T-cell (primary cell): ENCODE measurements around the gene TRPM3. TPM values are rescaled to one million over a fixed set of nuclear protein-coding genes. Genes with fewer than 3 reads are reported as not detected.
"Not testable (repeated sequence)": the region's sequence is repeated elsewhere in the genome, so short reads cannot be mapped to it uniquely, and the experiment has no call there.

Experiments
- ATAC-seq, 4 experiments: fragments of 200-7000 bp in 3 of 4; fragments of 150-1000 bp in 1 of 4; cut with Tn5 transposase; replicated peaks in 1 of 4; 1 replicate in 3 of 4; 2 replicates in 1 of 4; pipeline ENCODE4 v1.10.0; 2021; ENCODE audit warnings: moderate library complexity in 3 of 4, mild to moderate bottlenecking in 2 of 4, moderate number of reproducible peaks in 1 of 4
- CTCF ChIA-PET, 2 donors: fragments of 300-600 bp; sonication (Branson Sonifier 250); formaldehyde crosslinking; loops; one replicate each; lab custom pipeline; 2022; ENCODE audit warnings: antibody characterized with exemption in 2 of 2; lab: Charles Lee
- POLR2A ChIA-PET, 2 donors: fragments of 300-600 bp; sonication (Branson Sonifier 250); formaldehyde crosslinking; loops; one replicate each; lab custom pipeline; 2022; ENCODE audit warnings: antibody characterized with exemption in 2 of 2; lab: Charles Lee
- DNase-seq, 35 experiments: peaks; one replicate each; pipeline versions ENCODE4 v3.0.0 to v3.0.0-alpha.2; 2013 to 2023
- H3K27ac ChIP-seq: one replicate; pipeline ENCODE4 v1.5.1; 2013; ENCODE audit warnings: low read length
- H3K27me3 ChIP-seq, 2 experiments: replicated peaks in 1 of 2; 1 replicate in 1 of 2; 2 replicates in 1 of 2; pipeline versions ENCODE4 v1.6.1 to v1.7.0; 2013; ENCODE audit warnings: low read length in 1 of 2, mixed read lengths in 1 of 2; ENCODE audit not compliant: control insufficient read depth in 2 of 2, insufficient read depth in 2 of 2; ENCODE audit errors: extremely low read depth in 1 of 2
- H3K36me3 ChIP-seq, 2 donors: 1 replicate in 1 of 2; 2 replicates in 1 of 2; pipeline versions ENCODE4 v1.6.1 to v1.7.0; 2013; ENCODE audit warnings: low read length in 1 of 2; ENCODE audit not compliant: control insufficient read depth in 2 of 2, insufficient read depth in 1 of 2; ENCODE audit errors: extremely low read depth in 1 of 2
- H3K4me1 ChIP-seq, 2 experiments: 1 replicate in 1 of 2; 2 replicates in 1 of 2; pipeline versions ENCODE4 v1.6.1 to v1.7.0; 2013; ENCODE audit warnings: low read length in 2 of 2, mixed read lengths in 1 of 2; ENCODE audit not compliant: insufficient read depth in 2 of 2, control insufficient read depth in 1 of 2; ENCODE audit errors: extremely low read depth in 1 of 2
- H3K4me3 ChIP-seq, 2 donors: 1 replicate in 1 of 2; 2 replicates in 1 of 2; pipeline versions ENCODE4 v1.5.1 to v1.7.0; 2013; ENCODE audit warnings: mild to moderate bottlenecking in 2 of 2, low read length in 1 of 2, moderate library complexity in 1 of 2; ENCODE audit not compliant: control insufficient read depth in 1 of 2; ENCODE audit errors: extremely low read depth in 1 of 2
- H3K9me3 ChIP-seq: 2 replicates; pipeline ENCODE4 v1.7.0; 2013
- H3K27ac Mint-ChIP-seq, 2 donors: one replicate each; pipeline ENCODE4 v1.8.0; 2020 to 2021; ENCODE audit warnings: mild to moderate bottlenecking in 2 of 2, mixed read lengths in 2 of 2
- H3K27me3 Mint-ChIP-seq, 2 donors: one replicate each; pipeline ENCODE4 v1.8.0; 2021 to 2022; ENCODE audit warnings: mixed read lengths in 2 of 2
- H3K36me3 Mint-ChIP-seq: one replicate; pipeline ENCODE4 v1.8.0; 2021; ENCODE audit warnings: mixed read lengths
- H3K4me1 Mint-ChIP-seq, 3 donors: one replicate each; pipeline ENCODE4 v1.8.0; 2020 to 2022; ENCODE audit warnings: mixed read lengths in 3 of 3, mild to moderate bottlenecking in 1 of 3
- H3K4me3 Mint-ChIP-seq, 3 donors: one replicate each; pipeline ENCODE4 v1.8.0; 2020 to 2022; ENCODE audit warnings: mild to moderate bottlenecking in 3 of 3, mixed read lengths in 3 of 3, moderate library complexity in 3 of 3
- H3K9me3 Mint-ChIP-seq, 3 donors: one replicate each; pipeline ENCODE4 v1.8.0; 2020 to 2022; ENCODE audit warnings: mixed read lengths in 3 of 3
- WGBS: methylation state at CpG from one replicate; pipeline ENCODE4 v1.1.5; 2013; ENCODE audit warnings: missing lambda C conversion rate; ENCODE audit not compliant: insufficient coverage; 5-methylcytosine and 5-hydroxymethylcytosine counted together
- total RNA-seq, 35 experiments: library from RNA in 6 of 35; stranded (reverse) in 6 of 35; fragments of 120-200 nt in 1 of 35; gene quantifications; one replicate each; pipeline versions ENCODE4 v1.2.1 to v1.2.4 and lab custom pipeline; 2013 to 2026

The TRPM3 gene
- total RNA-seq, 5 donors from 2014 or later (not counting 1 experiment from before 2014, with no cell fraction given), result not detected

DNA sequence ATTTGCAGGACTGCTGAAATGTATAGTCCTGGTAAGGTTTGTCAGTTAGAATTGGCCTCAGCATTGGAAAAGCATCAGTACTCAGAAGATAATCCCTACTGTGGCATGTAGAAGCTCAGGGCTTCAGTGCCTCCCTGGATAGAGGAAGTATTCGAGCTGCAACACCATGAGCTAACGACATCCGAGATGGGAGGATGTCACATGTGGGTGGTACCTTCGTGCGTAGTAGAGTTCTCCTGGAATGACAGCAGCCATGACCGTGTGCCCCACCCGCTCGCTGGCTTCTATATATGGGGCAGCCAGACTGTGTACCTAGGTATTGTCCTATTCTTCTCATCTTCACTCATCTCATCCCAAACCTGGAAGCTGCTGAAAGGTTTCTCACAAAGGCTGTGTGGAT is 361.2 kb downstream of the TRPM3 start:
- POLR2A ChIA-PET, result no interaction called here
- Mint-ChIP-seq H3K27ac (no peak overlapping the region), H3K9me3 (peaks cover 3 to 5% (median 4%) of the 10 kb centered on the region in 3 donors), H3K36me3 (no peaks in the 10 kb centered on the region), H3K4me1 (no peaks in the 10 kb centered on the region), H3K27me3 (peaks cover 0 to 5% of the 10 kb centered on the region in 2 donors), H3K4me3 (no peak overlapping the region)
- Histone ChIP-seq H3K4me1 (no peaks in the 10 kb centered on the region), H3K4me3 (no peak overlapping the region), H3K9me3 (no peaks in the 10 kb centered on the region), H3K27me3 (no peaks in the 10 kb centered on the region), H3K27ac (no peak overlapping the region), H3K36me3 (no peaks in the 10 kb centered on the region)
- CTCF ChIA-PET, result no interaction called here
- ATAC-seq (no peak), DNase-seq (no peak)
- 92% methylated on average over 3 of the region's 8 CpGs for WGBS

DNA sequence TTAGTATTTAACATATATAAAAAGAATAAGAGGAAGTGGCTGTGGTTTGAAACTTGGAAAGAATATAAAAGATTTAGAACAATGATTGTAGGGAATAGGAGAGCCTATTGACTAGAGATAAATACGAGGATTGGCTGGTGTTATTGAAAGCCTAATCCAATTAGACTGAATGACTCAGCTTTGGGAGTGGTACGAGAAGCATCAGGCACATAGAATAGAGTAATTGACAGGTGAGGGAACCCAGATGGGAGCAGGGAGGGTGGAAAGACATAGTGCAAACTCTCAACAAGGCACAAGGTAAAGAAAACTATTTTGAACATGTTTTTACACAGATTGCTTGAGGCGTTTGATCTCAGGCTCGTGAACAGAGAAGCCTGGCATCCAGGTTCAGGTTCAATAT is 368.1 kb downstream of the TRPM3 start:
- ChIA-PET CTCF (no interaction called here), POLR2A (no interaction called here)
- Histone ChIP-seq H3K4me3 (no peak overlapping the region), H3K27me3 (no peaks in the 10 kb centered on the region), H3K36me3 (no peaks in the 10 kb centered on the region), H3K9me3 (no peaks in the 10 kb centered on the region), H3K4me1 (no peaks in the 10 kb centered on the region), H3K27ac (no peak overlapping the region)
- H3K4me1 Mint-ChIP-seq, result no peaks in the 10 kb centered on the region
- no peak for ATAC-seq
- WGBS, result 52% methylated on average over 4 of the region's 4 CpGs
- H3K27me3 Mint-ChIP-seq, result peaks cover 6 to 11% of the 10 kb centered on the region in 2 donors
- H3K27ac Mint-ChIP-seq, result no peak overlapping the region
- peaks cover 4 to 11% (median 5%) of the 10 kb centered on the region in 3 donors for H3K9me3 Mint-ChIP-seq
- no peak for DNase-seq
- no peak overlapping the region for H3K4me3 Mint-ChIP-seq
- no peaks in the 10 kb centered on the region for H3K36me3 Mint-ChIP-seq

DNA sequence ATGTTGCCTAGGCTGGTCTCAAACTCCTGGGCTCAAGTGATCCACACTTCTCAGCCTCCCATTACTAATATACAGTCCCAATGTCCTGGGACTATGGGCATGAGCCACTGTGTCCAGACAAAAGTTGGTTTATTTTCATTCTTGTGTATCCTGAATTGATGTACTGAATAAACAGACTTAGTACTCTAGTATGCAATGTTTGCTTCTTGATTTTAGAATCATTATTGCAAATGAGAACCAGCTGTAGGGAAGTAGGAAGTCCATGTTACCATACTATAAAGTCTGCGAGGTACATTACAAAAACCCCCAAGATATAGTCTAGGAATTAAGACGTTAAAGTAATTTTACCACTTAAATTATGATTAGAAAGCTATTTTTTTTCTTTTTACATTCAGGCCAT is 372.4 kb downstream of the TRPM3 start:
- H3K36me3 ChIP-seq, result no peaks in the 10 kb centered on the region
- WGBS, result no CpG with 5 or more reads among the region's 2 CpGs

DNA sequence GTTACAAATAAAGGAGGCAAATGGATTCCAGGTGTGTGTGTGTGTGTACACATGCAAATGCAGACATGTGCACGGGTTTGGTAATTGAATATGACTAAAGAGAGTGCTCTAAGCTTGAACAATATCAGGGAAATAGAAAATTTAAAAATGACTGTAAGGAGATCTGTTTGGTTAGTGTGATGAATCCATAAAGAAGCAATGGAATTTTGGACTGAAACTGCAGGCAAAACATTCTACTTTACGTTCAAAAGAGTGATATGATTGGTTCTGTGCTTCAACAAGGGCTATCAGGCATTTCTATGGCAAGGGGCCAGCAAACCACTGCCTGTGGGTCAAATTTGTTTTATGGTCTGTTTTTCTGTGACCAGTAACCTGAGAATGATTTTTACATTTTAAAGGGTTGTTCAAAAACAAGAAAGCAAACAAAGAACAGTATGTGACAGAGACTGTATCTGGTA is 374.1 kb downstream of the TRPM3 start:
- Mint-ChIP-seq H3K4me1 (no peaks in the 10 kb centered on the region), H3K27ac (no peak overlapping the region), H3K36me3 (no peaks in the 10 kb centered on the region), H3K4me3 (no peak overlapping the region), H3K9me3 (peaks cover 0 to 8% (median 0%) of the 10 kb centered on the region in 3 donors), H3K27me3 (peaks cover 12% of the 10 kb centered on the region in 2 donors)
- WGBS, result 67% methylated on average over 1 of the region's 2 CpGs
- POLR2A ChIA-PET, result no interaction called here
- ATAC-seq (no peak), DNase-seq (no peak)
- H3K9me3 ChIP-seq, result no peaks in the 10 kb centered on the region
- CTCF ChIA-PET, result no interaction called here
- no peak overlapping the region for H3K4me3 ChIP-seq
- no peaks in the 10 kb centered on the region for H3K36me3 ChIP-seq
- H3K27me3 ChIP-seq, result no peaks in the 10 kb centered on the region
- no peak overlapping the region for H3K27ac ChIP-seq
- H3K4me1 ChIP-seq, result no peaks in the 10 kb centered on the region

More for the DNA sequence above, 372.4 kb downstream of the TRPM3 start:
- no peak for ATAC-seq
- no peaks in the 10 kb centered on the region for H3K4me1 Mint-ChIP-seq
- Histone ChIP-seq H3K27me3 (no peaks in the 10 kb centered on the region), H3K9me3 (no peaks in the 10 kb centered on the region), H3K27ac (no peak overlapping the region), H3K4me3 (no peak overlapping the region), H3K4me1 (no peaks in the 10 kb centered on the region)
- peaks cover 0 to 8% (median 0%) of the 10 kb centered on the region in 3 donors for H3K9me3 Mint-ChIP-seq
- no peaks in the 10 kb centered on the region for H3K36me3 Mint-ChIP-seq
- H3K27me3 Mint-ChIP-seq, result peaks cover 9 to 10% of the 10 kb centered on the region in 2 donors
- no peak overlapping the region for H3K4me3 Mint-ChIP-seq
- CTCF ChIA-PET, result no interaction called here
- DNase-seq, result no peak
- no peak overlapping the region for H3K27ac Mint-ChIP-seq
- POLR2A ChIA-PET, result no interaction called here

DNA sequence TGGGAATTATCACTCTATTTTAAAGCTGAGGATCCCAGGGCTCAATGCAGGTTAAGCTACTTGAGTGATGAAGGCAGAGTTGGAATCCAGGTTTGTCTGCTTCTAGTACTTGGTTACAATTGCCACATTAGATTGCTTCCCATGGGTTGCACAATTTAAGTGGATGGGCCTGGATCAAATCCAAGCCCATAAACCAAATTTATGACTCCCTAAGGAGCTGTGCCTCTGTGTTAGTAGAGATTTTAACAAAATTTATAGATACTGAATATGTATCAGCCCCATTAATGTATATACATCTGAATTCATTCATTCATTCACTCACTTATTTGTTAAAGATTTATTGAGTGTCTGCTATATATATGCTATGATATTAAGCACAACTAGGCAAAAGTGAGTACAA is 374.7 kb downstream of the TRPM3 start:
- ATAC-seq, result no peak
- H3K9me3 Mint-ChIP-seq, result peaks cover 0 to 8% (median 0%) of the 10 kb centered on the region in 3 donors
- Histone ChIP-seq H3K4me3 (no peak overlapping the region), H3K27ac (no peak overlapping the region), H3K9me3 (no peaks in the 10 kb centered on the region), H3K36me3 (no peaks in the 10 kb centered on the region), H3K27me3 (no peaks in the 10 kb centered on the region), H3K4me1 (no peaks in the 10 kb centered on the region)
- no peaks in the 10 kb centered on the region for H3K36me3 Mint-ChIP-seq
- no peak overlapping the region for H3K27ac Mint-ChIP-seq
- ChIA-PET CTCF (no interaction called here), POLR2A (no interaction called here)
- DNase-seq, result no peak
- no peak overlapping the region for H3K4me3 Mint-ChIP-seq
- peaks cover 12% of the 10 kb centered on the region in 2 donors for H3K27me3 Mint-ChIP-seq
- H3K4me1 Mint-ChIP-seq, result no peaks in the 10 kb centered on the region

DNA sequence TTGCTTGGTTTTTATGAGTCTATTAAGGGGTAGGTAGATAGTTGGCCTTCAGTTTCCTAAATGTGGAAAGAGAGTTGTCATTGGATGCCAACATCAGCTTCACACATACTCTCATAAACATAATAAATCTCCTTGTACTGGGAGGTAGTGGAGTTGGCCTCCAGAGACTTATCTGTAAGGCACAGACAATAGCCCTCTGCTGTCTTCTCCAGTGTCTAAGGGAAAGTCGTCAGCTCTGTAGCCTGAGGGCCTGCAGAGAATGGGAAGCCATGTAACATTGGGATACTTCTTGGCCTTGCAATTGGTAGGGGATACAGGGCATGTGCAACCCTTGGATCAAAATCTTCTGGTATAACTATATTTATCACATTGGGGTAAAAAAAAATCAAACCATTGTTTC is 375.1 kb downstream of the TRPM3 start:
- H3K27me3 ChIP-seq, result no peaks in the 10 kb centered on the region
- WGBS, result no CpG with 5 or more reads among the region's 1 CpG
- Mint-ChIP-seq H3K4me3 (no peak overlapping the region), H3K27ac (no peak overlapping the region), H3K4me1 (no peaks in the 10 kb centered on the region), H3K27me3 (peaks cover 11 to 12% of the 10 kb centered on the region in 2 donors), H3K36me3 (no peaks in the 10 kb centered on the region), H3K9me3 (peaks cover 0 to 5% (median 0%) of the 10 kb centered on the region in 3 donors)
- no peaks in the 10 kb centered on the region for H3K9me3 ChIP-seq
- POLR2A ChIA-PET, result no interaction called here
- H3K4me3 ChIP-seq, result no peak overlapping the region
- no peaks in the 10 kb centered on the region for H3K4me1 ChIP-seq
- CTCF ChIA-PET, result no interaction called here
- no peaks in the 10 kb centered on the region for H3K36me3 ChIP-seq
- no peak overlapping the region for H3K27ac ChIP-seq
- DNase-seq, result no peak
- ATAC-seq, result no peak

DNA sequence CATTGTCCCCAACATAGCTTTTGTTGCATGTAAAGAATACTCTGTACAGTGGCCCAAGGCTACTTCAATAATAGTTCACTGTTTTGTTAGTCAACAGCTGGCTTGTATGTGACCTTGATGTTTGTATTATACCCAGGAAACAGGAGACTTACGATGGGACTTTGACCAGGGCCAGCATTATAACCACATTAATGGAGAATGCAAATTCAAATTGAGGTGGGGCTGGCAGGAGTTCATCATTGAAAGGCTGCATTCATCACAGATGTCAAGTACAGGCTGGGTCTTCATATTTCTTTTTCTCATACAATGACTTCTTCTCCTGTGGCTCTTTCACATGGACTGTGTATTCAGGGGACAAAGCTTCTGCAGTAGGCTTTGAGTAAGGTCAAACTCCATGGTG is 396.6 kb downstream of the TRPM3 start:
- H3K4me1 ChIP-seq, H3K27ac Mint-ChIP-seq, H3K4me1 Mint-ChIP-seq, DNase-seq, H3K27me3 Mint-ChIP-seq, H3K9me3 Mint-ChIP-seq, H3K27ac ChIP-seq, H3K4me3 Mint-ChIP-seq, H3K27me3 ChIP-seq, ATAC-seq, H3K36me3 ChIP-seq, H3K4me3 ChIP-seq, H3K36me3 Mint-ChIP-seq, CTCF ChIA-PET, H3K9me3 ChIP-seq, POLR2A ChIA-PET: not testable (repeated sequence)
- no CpG with 5 or more reads among the region's 1 CpG for WGBS
